Stimulated activated CD4-positive, alpha-beta T cell treated with anti-CD3 and anti-CD28 coated beads, Interleukin-4, amount 100 ng/mL, for 1 hour (primary cell): Measurements from ENCODE around the gene RBMS3.

Experiments used
- DNase-seq: peaks from one replicate; pipeline ENCODE4 v3.0.0-alpha.2; 2020

RBMS3 gene

GRCh38 chr3:29279286-29279685 is 1.6 kb upstream of the RBMS3 start:
- DNase-seq = no peak

GRCh38 chr3:29279806-29280205 is 1.1 kb upstream of the RBMS3 start:
- DNase-seq = no peak

- no peak for DNase-seq
These were observed 148 bp downstream of the RBMS3 start for GRCh38 chr3:29281094-29281343.

GRCh38 chr3:29281344-29282241 is 722 bp downstream of the RBMS3 start:
- DNase-seq = no peak

- DNase-seq = no peak
These were observed 1.8 kb downstream of the RBMS3 start for GRCh38 chr3:29282427-29283230.

GRCh38 chr3:29283231-29284119 is 2.6 kb downstream of the RBMS3 start:
- no peak for DNase-seq

GRCh38 chr3:29284497-29284896 is 3.6 kb downstream of the RBMS3 start:
- DNase-seq = no peak

GRCh38 chr3:29285471-29286071 is 4.7 kb downstream of the RBMS3 start:
- no peak for DNase-seq

GRCh38 chr3:29286478-29287240 is 5.8 kb downstream of the RBMS3 start:
- no peak for DNase-seq

- DNase-seq = no peak
These were observed 9.7 kb downstream of the RBMS3 start for GRCh38 chr3:29290596-29290995.

- DNase-seq = no peak
These were observed 10.6 kb downstream of the RBMS3 start for GRCh38 chr3:29291260-29291981.

GRCh38 chr3:29291982-29292363 is 11.1 kb downstream of the RBMS3 start:
- no peak for DNase-seq

- DNase-seq = no peak
These were observed 12.6 kb downstream of the RBMS3 start for GRCh38 chr3:29293421-29293820.

GRCh38 chr3:29297998-29298397 is 17.1 kb downstream of the RBMS3 start:
- DNase-seq = no peak

- no peak for DNase-seq
These were observed 20.6 kb downstream of the RBMS3 start for GRCh38 chr3:29301332-29302019.

- no peak for DNase-seq
These were observed 21.7 kb downstream of the RBMS3 start for GRCh38 chr3:29302619-29303018.

GRCh38 chr3:29307295-29307694 is 26.4 kb downstream of the RBMS3 start:
- no peak for DNase-seq

- DNase-seq = no peak
These were observed 30.0 kb downstream of the RBMS3 start for GRCh38 chr3:29310865-29311264.

- no peak for DNase-seq
These were observed 30.9 kb downstream of the RBMS3 start for GRCh38 chr3:29311795-29312194.

- no peak for DNase-seq
These were observed 31.5 kb downstream of the RBMS3 start for GRCh38 chr3:29312395-29312794.

- DNase-seq = no peak
These were observed 32.1 kb downstream of the RBMS3 start for GRCh38 chr3:29312960-29313452.
